Keratinocyte (primary cell): ENCODE data around the gene NGEF. TPM values are rescaled to one million over a fixed set of nuclear protein-coding genes. Genes with fewer than 3 reads are reported as not detected.
"Not testable (repeated sequence)": the region's sequence is repeated elsewhere in the genome, so short reads cannot be mapped to it uniquely, and the experiment has no call there.

Experiments used
- DNase-seq: peaks from one replicate; pipeline ENCODE4 v3.0.0-alpha.2; 2011; ENCODE audit warnings: low read depth, missing footprints, low spot score
- FAIRE-seq: peaks from 2 replicates; lab custom pipeline; 2011; peaks lifted over from hg19 to GRCh38; lab: Jason Lieb, UNC
- H2AFZ ChIP-seq: 2 replicates; pipeline ENCODE4 v1.6.0; 2012; ENCODE audit warnings: low read length, control low read depth, inconsistent platforms; ENCODE audit not compliant: control insufficient read depth
- H3K27ac ChIP-seq: 2 replicates; pipeline ENCODE4 v1.5.1; 2011; ENCODE audit warnings: low read length; ENCODE audit not compliant: control insufficient read depth, insufficient read depth
- H3K27me3 ChIP-seq: 3 replicates; pipeline ENCODE4 v1.6.0; 2011; ENCODE audit warnings: low read length; ENCODE audit not compliant: control insufficient read depth, insufficient read depth; ENCODE audit errors: extremely low read depth
- H3K36me3 ChIP-seq, 2 experiments: 2 replicates in 1 of 2; 3 replicates in 1 of 2; pipeline ENCODE4 v1.5.1; 2011; ENCODE audit warnings: low read length in 2 of 2, mild to moderate bottlenecking in 1 of 2; ENCODE audit not compliant: control insufficient read depth in 2 of 2, insufficient read depth in 2 of 2; ENCODE audit errors: extremely low read depth in 1 of 2
- H3K4me1 ChIP-seq: 3 replicates; pipeline ENCODE4 v1.5.1; 2011; ENCODE audit warnings: low read length; ENCODE audit not compliant: control insufficient read depth, insufficient read depth; ENCODE audit errors: extremely low read depth
- H3K4me2 ChIP-seq: 3 replicates; pipeline ENCODE4 v1.6.0; 2011; ENCODE audit warnings: low read depth, low read length; ENCODE audit not compliant: control insufficient read depth, insufficient read depth; ENCODE audit errors: extremely low read depth
- H3K4me3 ChIP-seq, 3 experiments: fragments of 200-600 bp in 1 of 3; sonication (generic) in 1 of 3; 2 replicates in 2 of 3; 3 replicates in 1 of 3; pipeline ENCODE4 v1.5.1; 2011 to 2016; ENCODE audit warnings: low read length in 3 of 3, mild to moderate bottlenecking in 3 of 3, control low read depth in 2 of 3, inconsistent platforms in 1 of 3, low read depth in 1 of 3, mixed read lengths in 1 of 3, mixed run types in 1 of 3, moderate library complexity in 1 of 3; ENCODE audit not compliant: control insufficient read depth in 2 of 3, insufficient read depth in 2 of 3; ENCODE audit errors: extremely low read depth in 1 of 3
- H3K79me2 ChIP-seq: 2 replicates; pipeline ENCODE4 v1.6.0; 2012; ENCODE audit warnings: low read length; ENCODE audit not compliant: control insufficient read depth, insufficient read depth
- H3K9ac ChIP-seq: 3 replicates; pipeline ENCODE4 v1.6.0; 2011; ENCODE audit warnings: low read length; ENCODE audit not compliant: control insufficient read depth, insufficient read depth; ENCODE audit errors: extremely low read depth
- H3K9me1 ChIP-seq: 3 replicates; pipeline ENCODE4 v1.6.0; 2011; ENCODE audit warnings: low read length; ENCODE audit not compliant: control insufficient read depth, insufficient read depth; ENCODE audit errors: extremely low read depth
- H3K9me3 ChIP-seq: 2 replicates; pipeline ENCODE4 v1.5.1; 2012; ENCODE audit warnings: low read depth, low read length; ENCODE audit not compliant: control insufficient read depth
- H4K20me1 ChIP-seq: 3 replicates; pipeline ENCODE4 v1.6.0; 2011; ENCODE audit warnings: low read length; ENCODE audit not compliant: control insufficient read depth, insufficient read depth; ENCODE audit errors: extremely low read depth
- CTCF ChIP-seq, 3 experiments: IDR thresholded peaks in 1 of 3; conservative IDR thresholded peaks in 1 of 3; optimal IDR thresholded peaks in 1 of 3; 2 replicates in 2 of 3; 3 replicates in 1 of 3; pipeline versions ENCODE3 to v1.5.1; 2011; ENCODE audit warnings: low read length in 3 of 3, mild to moderate bottlenecking in 3 of 3, moderate library complexity in 2 of 3, control low read depth in 1 of 3, inconsistent platforms in 1 of 3; ENCODE audit not compliant: insufficient read depth in 2 of 3; ENCODE audit errors: extremely low read depth in 1 of 3
- EZH2 ChIP-seq: IDR thresholded peaks from one replicate; pipeline ENCODE4 v1.6.1; 2012; ENCODE audit warnings: inconsistent platforms, mild to moderate bottlenecking, low read length, moderate library complexity
- dilution Hi-C: fragments of 300-500 bp; cut with MboI; formaldehyde crosslinking; loops from one replicate; pipeline ENCODE4 v1.7.0; 2020; ENCODE audit warnings: low sequenced_read_pairs; ENCODE audit not compliant: extremely low pct_ligation_motif_present
- polyA plus RNA-seq, 5 experiments: library from polyadenylated mRNA; depleted of rRNA in 3 of 5; stranded (reverse) in 3 of 5; stranded (forward) in 1 of 5; unstranded in 1 of 5; fragments of >200 nt; gene quantifications; 1 replicate in 1 of 5; 2 replicates in 3 of 5; 3 replicates in 1 of 5; pipeline versions ENCODE4 v1.2.1 to v1.2.3, GENCODE V29; 2011 to 2012; ENCODE audit warnings: missing spikeins in 2 of 5, low read depth in 1 of 5, low replicate concordance in 1 of 5

The NGEF gene
- polyA plus RNA-seq, 1 donor (not counting 4 experiments of a cell fraction or from before 2014, with no cell fraction given): 0.17 TPM

- H3K27me3 ChIP-seq: no peaks in the 10 kb centered on the region
- no peak overlapping the region for H3K4me3 ChIP-seq
- H3K36me3 ChIP-seq: no peaks in the 10 kb centered on the region
- H3K9me1 ChIP-seq: no peaks in the 10 kb centered on the region
- no peak overlapping the region for H3K4me2 ChIP-seq
- TF ChIP-seq EZH2 (no peak), CTCF (optimal IDR thresholded peaks at IDR 0.05 in 1 of 3, IDR thresholded peaks at IDR 0.05 in 1 of 3, conservative IDR thresholded peaks at IDR 0.05 in 1 of 3; ENCODE audit: extremely low read depth in 1 of 3, insufficient read depth in 2 of 3, low read length in 3 of 3) (no peak)
- H3K4me1 ChIP-seq: no peaks in the 10 kb centered on the region
- no peak overlapping the region for H2AFZ ChIP-seq
- dilution Hi-C loops: no loop called here
- no peaks in the 10 kb centered on the region for H4K20me1 ChIP-seq
- DNase-seq: no peak
- no peaks in the 10 kb centered on the region for H3K9me3 ChIP-seq
- no peak overlapping the region for H3K27ac ChIP-seq
- no peak overlapping the region for H3K9ac ChIP-seq
- H3K79me2 ChIP-seq: no peaks in the 10 kb centered on the region
- FAIRE-seq: no peak
These were observed 102.7 kb downstream of the NGEF start for GRCh38 chr2:232910376-232910775.

- no peaks in the 10 kb centered on the region for H3K27me3 ChIP-seq
- TF ChIP-seq EZH2 (no peak), CTCF (optimal IDR thresholded peaks at IDR 0.05 in 1 of 3, IDR thresholded peaks at IDR 0.05 in 1 of 3, conservative IDR thresholded peaks at IDR 0.05 in 1 of 3; ENCODE audit: extremely low read depth in 1 of 3, insufficient read depth in 2 of 3, low read length in 3 of 3) (no peak)
- H3K9me3 ChIP-seq: no peaks in the 10 kb centered on the region
- no peak overlapping the region for H3K27ac ChIP-seq
- H3K9me1 ChIP-seq: no peaks in the 10 kb centered on the region
- H3K9ac ChIP-seq: no peak overlapping the region
- H4K20me1 ChIP-seq: no peaks in the 10 kb centered on the region
- no peaks in the 10 kb centered on the region for H3K4me1 ChIP-seq
- H2AFZ ChIP-seq: no peak overlapping the region
- dilution Hi-C loops: no loop called here
- H3K4me2 ChIP-seq: no peak overlapping the region
- H3K36me3 ChIP-seq: no peaks in the 10 kb centered on the region
- DNase-seq: no peak
- no peaks in the 10 kb centered on the region for H3K79me2 ChIP-seq
- FAIRE-seq: no peak
- H3K4me3 ChIP-seq: no peak overlapping the region
These were observed 104.4 kb downstream of the NGEF start for GRCh38 chr2:232908695-232909094.

- H4K20me1 ChIP-seq, DNase-seq, dilution Hi-C loops, H3K9me3 ChIP-seq, H3K79me2 ChIP-seq, H3K27me3 ChIP-seq, H3K4me1 ChIP-seq, H3K27ac ChIP-seq, H3K9ac ChIP-seq, H3K4me2 ChIP-seq, H3K36me3 ChIP-seq, H3K9me1 ChIP-seq, H2AFZ ChIP-seq, H3K4me3 ChIP-seq, FAIRE-seq: not testable (repeated sequence)
These were observed 105.4 kb downstream of the NGEF start for GRCh38 chr2:232907718-232908085.

- not testable (repeated sequence) for H3K4me2 ChIP-seq
These were observed 106.0 kb downstream of the NGEF start for GRCh38 chr2:232906867-232907717.

More at GRCh38 chr2:232906867-232907717, 106.0 kb downstream of the NGEF start:
- H3K4me1 ChIP-seq, H3K9me1 ChIP-seq, H3K4me3 ChIP-seq, dilution Hi-C loops, H3K79me2 ChIP-seq, DNase-seq, H3K27ac ChIP-seq, H3K27me3 ChIP-seq, H2AFZ ChIP-seq, H3K9me3 ChIP-seq, H4K20me1 ChIP-seq, H3K36me3 ChIP-seq, H3K9ac ChIP-seq, FAIRE-seq: not testable (repeated sequence)
